Measurements from ENCODE around the gene TBC1D10A. TPM values are rescaled to one million over a fixed set of nuclear protein-coding genes. Genes with fewer than 3 reads are reported as not detected.

The TBC1D10A gene
- total RNA-seq, 2 donors from 2014 or later, result 32.0 to 41.2 TPM

GRCh38 chr22:30262917-30263741 is 63.6 kb downstream of the TBC1D10A start:
- intact Hi-C loops (cut with DNase I, micrococcal nuclease), result loop anchor here (5.0 kb wide), 1 partner anchor 124 kb away; the partner anchor contains the start of gene RNF215 (in 2 of the 2)
- ATAC-seq, result peak; percentile 29

GRCh38 chr22:30262112-30262511 is 64.6 kb downstream of the TBC1D10A start:
- intact Hi-C loops (cut with DNase I, micrococcal nuclease), result loop anchor here (5.0 kb wide), 1 partner anchor 125 kb away; the partner anchor contains the start of gene RNF215 (in 2 of the 2)
- DNase-seq (no peak), ATAC-seq (no peak)

More at GRCh38 chr22:30262917-30263741, 63.6 kb downstream of the TBC1D10A start:
- DNase-seq, result peak; percentile 59 to 85

GRCh38 chr22:30261134-30261533 is 65.6 kb downstream of the TBC1D10A start:
- intact Hi-C loops (cut with DNase I, micrococcal nuclease), result loop anchor here (5.0 kb wide), 1 partner anchor 126 kb away; the partner anchor contains the start of gene RNF215 (in 2 of the 2)

GRCh38 chr22:30260682-30261081 is 66.1 kb downstream of the TBC1D10A start:
- intact Hi-C loops (cut with DNase I, micrococcal nuclease), result loop anchor here (5.0 kb wide), 1 partner anchor 127 kb away; the partner anchor contains the start of gene RNF215 (in 2 of the 2)
- ATAC-seq (no peak), DNase-seq (no peak)

More at GRCh38 chr22:30261134-30261533, 65.6 kb downstream of the TBC1D10A start:
- no peak for DNase-seq
- ATAC-seq, result no peak

GRCh38 chr22:30260276-30260675 is 66.5 kb downstream of the TBC1D10A start:
- intact Hi-C loops (cut with DNase I, micrococcal nuclease), result loop anchor here (5.0 kb wide), 1 partner anchor 127 kb away; the partner anchor contains the start of gene RNF215 (in 2 of the 2)
- no peak for ATAC-seq
- DNase-seq, result no peak

- ATAC-seq (no peak), DNase-seq (peak in 1 of 2 donors; percentile 11)
- intact Hi-C loops (cut with DNase I, micrococcal nuclease), result loop anchor here in 1 of 2 donors (2.0 kb wide), 1 partner anchor 146 kb away; no protein-coding TSS in a partner anchor
Measured at GRCh38 chr22:30254314-30254713, 72.4 kb downstream of the TBC1D10A start.

GRCh38 chr22:30253205-30253852 is 73.4 kb downstream of the TBC1D10A start:
- DNase-seq (peak; percentile 81 to 87), ATAC-seq (peak; percentile 26)
- intact Hi-C loops (cut with DNase I, micrococcal nuclease), result no loop called here

GRCh38 chr22:30252411-30253204 is 74.1 kb downstream of the TBC1D10A start:
- DNase-seq (peak; percentile 76 to 82), ATAC-seq (peak; percentile 55)
- intact Hi-C loops (cut with DNase I, micrococcal nuclease), result no loop called here

GRCh38 chr22:30251711-30252110 is 75.0 kb downstream of the TBC1D10A start:
- DNase-seq (peak in 1 of 2 donors; percentile 14), ATAC-seq (no peak)
- intact Hi-C loops (cut with DNase I, micrococcal nuclease), result no loop called here

- intact Hi-C loops (cut with DNase I, micrococcal nuclease), result no loop called here
- DNase-seq (peak in 1 of 2 donors; percentile 10), ATAC-seq (no peak)
Measured at GRCh38 chr22:30250661-30251267, 76.0 kb downstream of the TBC1D10A start.

- DNase-seq (no peak), ATAC-seq (no peak)
- intact Hi-C loops (cut with DNase I, micrococcal nuclease), result no loop called here
Measured at GRCh38 chr22:30250039-30250565, 76.6 kb downstream of the TBC1D10A start.

- DNase-seq, result no peak
- intact Hi-C loops (cut with DNase I, micrococcal nuclease), result no loop called here
- no peak for ATAC-seq
Measured at GRCh38 chr22:30249049-30250038, 77.4 kb downstream of the TBC1D10A start.

- DNase-seq (no peak), ATAC-seq (no peak)
- intact Hi-C loops (cut with DNase I, micrococcal nuclease), result no loop called here
Measured at GRCh38 chr22:30248484-30248883, 78.3 kb downstream of the TBC1D10A start.

GRCh38 chr22:30247974-30248373 is 78.8 kb downstream of the TBC1D10A start:
- ATAC-seq, result peak; percentile 19
- DNase-seq, result peak in 1 of 2 donors; percentile 57
- intact Hi-C loops (cut with DNase I, micrococcal nuclease), result no loop called here

- no peak for ATAC-seq
- no peak for DNase-seq
- intact Hi-C loops (cut with DNase I, micrococcal nuclease), result no loop called here
Measured at GRCh38 chr22:30247561-30247960, 79.2 kb downstream of the TBC1D10A start.

- intact Hi-C loops (cut with DNase I, micrococcal nuclease), result no loop called here
- peak; percentile 78 to 84 for DNase-seq
- ATAC-seq, result peak; percentile 72
Measured at GRCh38 chr22:30246814-30247376, 79.8 kb downstream of the TBC1D10A start.
